Measurements from ENCODE around the gene KCTD15. TPM values are rescaled to one million over a fixed set of nuclear protein-coding genes. Genes with fewer than 3 reads are reported as not detected.
A peak's percentile ranks its signal among the peaks of the same experiment; 100 is the strongest.

The KCTD15 gene
- total RNA-seq, 4 donors from 2014 or later: 53.6 to 89.1 (median 72.5) TPM

DNA sequence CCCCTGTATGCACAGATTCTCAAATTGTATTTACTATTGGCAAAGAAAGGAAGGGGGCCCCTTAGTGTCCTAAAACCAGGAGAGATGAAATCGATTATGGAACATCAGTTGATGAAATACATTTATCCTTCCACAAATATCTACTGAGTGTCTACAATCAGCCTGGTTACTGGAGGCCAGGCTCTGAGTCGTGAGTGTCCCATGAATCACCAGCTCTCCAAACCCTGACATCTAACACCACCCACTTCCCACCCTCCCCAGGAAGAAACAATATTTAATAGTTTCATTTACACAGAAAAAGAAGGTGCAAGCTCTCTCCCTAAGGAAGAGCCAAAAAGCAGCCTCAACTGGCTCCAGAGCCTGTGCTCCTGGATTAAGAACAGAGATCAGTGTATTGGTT lies 25.2 kb downstream of the KCTD15 start:
- no peak for TF ChIP-seq CTCF (IDR thresholded peaks at IDR 0.05)
- TF ChIP-seq POLR2A (IDR thresholded peaks at IDR 0.05): no peak
- Histone ChIP-seq H3K27me3 (no peaks in the 10 kb centered on the region), H3K36me3 (no peaks in the 10 kb centered on the region), H3K4me1 (peaks cover 26 to 50% (median 30%) of the 10 kb centered on the region in 3 donors), H3K27ac (peak overlapping the region; percentile 90 to 98 (median 94)), H3K9me3 (no peaks in the 10 kb centered on the region), H3K4me3 (no peak overlapping the region)
- no peak for DNase-seq
- intact Hi-C loops (cut with DNase I): no loop called here
- WGBS, 2 donors: 25 to 26% methylated on average over 2 of the region's 2 CpGs

- H3K36me3 ChIP-seq: no peaks in the 10 kb centered on the region
- no peak for TF ChIP-seq POLR2A (IDR thresholded peaks at IDR 0.05)
- TF ChIP-seq CTCF (IDR thresholded peaks at IDR 0.05): no peak
- intact Hi-C loops (cut with DNase I): no loop called here
- H3K27ac ChIP-seq: no peak overlapping the region
- no peaks in the 10 kb centered on the region for H3K9me3 ChIP-seq
- no peak for DNase-seq
- H3K4me1 ChIP-seq: peaks cover 24 to 37% (median 30%) of the 10 kb centered on the region in 3 donors
- H3K27me3 ChIP-seq: no peaks in the 10 kb centered on the region
- no peak overlapping the region for H3K4me3 ChIP-seq
These were observed 26.7 kb downstream of the KCTD15 start for GRCh38 chr19:33823341-33823740.

GRCh38 chr19:33825556-33825955 lies 28.9 kb downstream of the KCTD15 start:
- H3K27me3 ChIP-seq: no peaks in the 10 kb centered on the region
- H3K4me1 ChIP-seq: peaks cover 4 to 15% (median 11%) of the 10 kb centered on the region in 3 donors
- TF ChIP-seq POLR2A (IDR thresholded peaks at IDR 0.05) (no peak), CTCF (IDR thresholded peaks at IDR 0.05) (no peak)
- H3K9me3 ChIP-seq: no peaks in the 10 kb centered on the region
- 66% methylated on average over 6 of the region's 6 CpGs; no CpG with 5 or more reads in 1 of the 2 donors for WGBS, 2 donors
- no peak overlapping the region for H3K27ac ChIP-seq
- no peak overlapping the region for H3K4me3 ChIP-seq
- no peaks in the 10 kb centered on the region for H3K36me3 ChIP-seq
- DNase-seq: no peak
- intact Hi-C loops (cut with DNase I): no loop called here

DNA sequence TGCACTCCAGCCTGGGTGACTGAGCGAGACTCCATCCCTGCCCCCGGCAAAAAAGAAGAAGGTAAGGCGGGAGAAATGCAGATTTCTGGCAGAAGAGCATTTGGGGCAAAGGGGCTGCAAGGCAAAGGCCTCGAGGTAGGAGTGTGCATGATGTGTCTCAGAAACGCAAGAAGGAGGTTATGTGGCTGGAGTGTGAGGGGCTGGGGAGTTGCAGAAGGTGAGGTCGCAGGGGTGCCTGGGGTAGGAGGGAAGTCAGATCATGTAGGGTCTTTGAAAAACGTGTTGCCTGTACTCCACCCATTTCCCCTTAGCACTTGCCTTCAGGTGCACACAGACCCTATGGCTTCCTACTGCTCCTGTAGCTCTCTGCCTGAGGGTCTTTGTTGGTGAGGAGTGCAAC lies 29.9 kb downstream of the KCTD15 start:
- intact Hi-C loops (cut with DNase I): no loop called here
- H3K4me1 ChIP-seq: peaks cover 0 to 5% (median 1%) of the 10 kb centered on the region in 3 donors
- no peak overlapping the region for H3K4me3 ChIP-seq
- no peak overlapping the region for H3K27ac ChIP-seq
- DNase-seq: no peak
- H3K36me3 ChIP-seq: no peaks in the 10 kb centered on the region
- 82 to 84% methylated on average over 7 of the region's 7 CpGs for WGBS, 2 donors
- H3K9me3 ChIP-seq: no peaks in the 10 kb centered on the region
- H3K27me3 ChIP-seq: no peaks in the 10 kb centered on the region
- no peak for TF ChIP-seq POLR2A (IDR thresholded peaks at IDR 0.05)

DNA sequence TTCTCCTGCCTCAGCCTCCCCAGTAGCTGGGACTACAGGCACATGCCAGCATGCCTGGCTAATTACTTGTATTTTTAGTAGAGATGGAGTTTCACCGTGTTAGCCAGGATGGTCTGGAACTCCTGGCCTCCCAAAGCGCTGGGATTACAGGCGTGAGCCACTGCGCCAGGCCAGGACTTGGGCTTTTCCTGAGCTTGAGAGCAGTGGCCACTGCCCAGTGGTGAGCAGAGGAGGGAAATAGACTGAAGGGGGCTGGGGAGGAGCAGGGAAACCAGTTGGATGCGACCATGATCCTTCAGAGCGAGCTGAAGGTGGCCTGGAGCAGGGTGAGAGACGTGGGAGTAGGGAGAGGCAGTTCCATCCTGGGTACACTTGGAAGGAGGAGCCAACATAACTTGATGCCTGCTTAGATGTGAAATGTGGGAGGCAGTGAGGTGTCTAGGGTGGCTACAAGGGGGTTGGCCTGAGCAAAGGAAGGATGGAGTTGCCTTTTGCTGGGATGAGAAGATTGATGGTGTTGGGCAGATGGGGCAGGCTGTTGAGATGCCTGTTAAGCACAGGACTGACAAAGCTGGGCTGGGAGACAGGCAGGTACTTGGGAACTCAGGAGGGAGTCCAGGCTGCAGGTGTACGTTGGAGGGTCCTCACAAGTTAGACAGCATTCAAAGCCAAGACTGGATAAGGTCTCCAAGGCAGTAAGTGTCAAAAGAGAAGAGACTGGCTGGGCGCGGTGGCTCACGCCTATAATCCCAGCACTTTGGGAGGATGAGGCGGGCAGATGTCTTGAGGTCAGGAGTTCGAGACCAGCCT lies 31.8 kb downstream of the KCTD15 start:
- no peak for DNase-seq
- Histone ChIP-seq H3K27me3 (no peaks in the 10 kb centered on the region), H3K4me1 (no peaks in the 10 kb centered on the region), H3K9me3 (no peaks in the 10 kb centered on the region), H3K27ac (no peak overlapping the region), H3K4me3 (no peak overlapping the region), H3K36me3 (no peaks in the 10 kb centered on the region)
- WGBS, 2 donors: 77 to 83% methylated on average over 9 to 10 of the region's 13 CpGs
- TF ChIP-seq CTCF (IDR thresholded peaks at IDR 0.05) (no peak), POLR2A (IDR thresholded peaks at IDR 0.05) (no peak)
- intact Hi-C loops (cut with DNase I): no loop called here
